Panc1 (cell line): ENCODE data around the gene KCNAB2. TPM values are rescaled to one million over a fixed set of nuclear protein-coding genes. Genes with fewer than 3 reads are reported as not detected.

Experiments used
- ATAC-seq: fragments of 200-7000 bp; cut with Tn5 transposase; 2 replicates; pipeline ENCODE4 v1.9.1; 2020; ENCODE audit warnings: mild to moderate bottlenecking, moderate library complexity
- BruUV-seq: library from RNA; stranded (reverse); fragments of 400-500 nt; replicated peaks from 2 replicates; lab custom pipeline; 2021; lab: Mats Ljungman, UMichigan
- CTCF ChIA-PET: fragments of 300-600 bp; sonication (Branson Sonifier 250); formaldehyde crosslinking; loops from one replicate; lab custom pipeline; 2022; ENCODE audit warnings: antibody characterized with exemption; lab: Charles Lee
- POLR2A ChIA-PET: fragments of 300-600 bp; sonication (Branson Sonifier 250); formaldehyde crosslinking; loops from one replicate; lab custom pipeline; 2022; ENCODE audit warnings: antibody characterized with exemption; lab: Charles Lee
- DNase-seq: peaks from one replicate; pipeline ENCODE4 v3.0.0-alpha.2; 2010; ENCODE audit warnings: low read depth, low spot score
- H3K27ac ChIP-seq: 2 replicates; pipeline ENCODE4 v1.5.1; 2011; ENCODE audit warnings: mild to moderate bottlenecking, low read length, inconsistent platforms
- H3K27me3 ChIP-seq: fragments of 200-500 bp; sonication (Bioruptor generic); 2 replicates; pipeline ENCODE4 v1.6.0; 2014; ENCODE audit warnings: low read length, inconsistent platforms; ENCODE audit not compliant: control insufficient read depth, insufficient read depth
- H3K36me3 ChIP-seq: fragments of 200-500 bp; sonication (Bioruptor generic); 2 replicates; pipeline ENCODE4 v1.5.1; 2014; ENCODE audit warnings: inconsistent platforms, mild to moderate bottlenecking, low read length, moderate library complexity; ENCODE audit not compliant: control insufficient read depth, insufficient read depth
- H3K4me1 ChIP-seq: 2 replicates; pipeline ENCODE4 v1.5.1; 2011; ENCODE audit warnings: inconsistent platforms, mild to moderate bottlenecking, low read length, moderate library complexity; ENCODE audit not compliant: control insufficient read depth, insufficient read depth
- H3K4me3 ChIP-seq, 2 experiments: 2 replicates each; pipeline ENCODE4 v1.5.1; 2011 to 2012; ENCODE audit warnings: low read depth in 2 of 2, low read length in 2 of 2, mild to moderate bottlenecking in 2 of 2, inconsistent platforms in 1 of 2, moderate library complexity in 1 of 2
- H3K9me3 ChIP-seq: fragments of 200-500 bp; sonication (Bioruptor generic); 2 replicates; pipeline ENCODE4 v1.5.1; 2014; ENCODE audit warnings: low read depth, mild to moderate bottlenecking, inconsistent platforms, low read length, moderate library complexity; ENCODE audit not compliant: control insufficient read depth, insufficient read depth
- POLR2AphosphoS5 ChIP-seq: IDR thresholded peaks from 2 replicates; pipeline ENCODE4 v1.6.1; 2012; ENCODE audit warnings: mild to moderate bottlenecking, low read depth, low read length, moderate library complexity
- REST ChIP-seq, 2 experiments: IDR thresholded peaks; 2 replicates each; pipeline ENCODE4 v1.6.1; 2011 to 2012; ENCODE audit warnings: low read depth in 2 of 2, control low read depth in 1 of 2, low read length in 1 of 2, mild to moderate bottlenecking in 1 of 2, moderate library complexity in 1 of 2; ENCODE audit not compliant: insufficient read depth in 1 of 2
- SIN3A ChIP-seq: IDR thresholded peaks from 2 replicates; pipeline ENCODE4 v1.6.1; 2012; ENCODE audit warnings: low read depth, mild to moderate bottlenecking, low read length, moderate library complexity, borderline replicate concordance; ENCODE audit not compliant: insufficient read depth
- TCF7L2 ChIP-seq: IDR thresholded peaks from 2 replicates; pipeline ENCODE4 v1.6.1; 2011; ENCODE audit warnings: mild to moderate bottlenecking, low read depth, low read length, inconsistent platforms
- in situ Hi-C: cut with HindIII; loops from 2 replicates; pipeline ENCODE4 v1.10.0; 2016; ENCODE audit warnings: low sequenced_read_pairs, low pct_unique_long_range_greater_than_20kb
- intact Hi-C: fragments of 100-400 bp; cut with micrococcal nuclease; formaldehyde crosslinking; loops from one replicate; pipeline ENCODE4 v1.10.0; 2022; ENCODE audit not compliant: unreplicated experiment
- total RNA-seq: library from RNA; stranded (reverse); gene quantifications from one replicate; pipeline ENCODE4 v1.2.1, GENCODE V29; 2021; ENCODE audit not compliant: unreplicated experiment
- TF ChIP-seq, protein P1 (sequence below): fragments of 450-650 bp; IDR thresholded peaks from 2 replicates; pipeline ENCODE4 v1.5.1; 2017; ENCODE audit warnings: mild to moderate bottlenecking

KCNAB2 gene
- total RNA-seq, 1 experiment from 2014 or later, result 27.6 TPM

DNA sequence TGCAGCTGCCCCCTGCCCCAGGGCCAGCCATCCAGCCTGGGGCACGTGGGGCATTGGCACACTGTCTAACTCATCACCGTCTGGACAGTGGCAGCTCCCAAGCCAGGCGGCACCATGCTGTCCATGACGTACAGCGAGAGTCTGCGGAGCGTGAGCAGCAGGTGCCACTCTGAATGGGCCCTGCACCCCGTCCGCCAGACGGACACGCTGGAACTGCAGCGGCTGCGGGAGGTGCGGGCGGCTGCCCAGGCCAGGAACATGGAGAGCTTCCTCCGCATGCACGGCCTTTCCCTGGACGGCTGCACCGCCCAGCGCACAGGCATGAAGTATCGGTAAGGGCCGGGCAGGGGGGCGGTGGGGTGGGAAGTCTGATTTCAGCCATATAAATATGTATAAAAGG is 5.7 kb downstream of the KCNAB2 start:
- DNase-seq (no peak), ATAC-seq (no peak)
- intact Hi-C loops, result loop anchor here (5.0 kb wide), 1 partner anchor 131 kb away; the partner anchor contains the start of gene CHD5
- H3K4me1 ChIP-seq, result no peaks in the 10 kb centered on the region
- no peaks in the 10 kb centered on the region for H3K36me3 ChIP-seq
- ChIA-PET CTCF (no interaction called here), POLR2A (no interaction called here)
- in situ Hi-C loops, result no loop called here
- no peaks in the 10 kb centered on the region for H3K9me3 ChIP-seq
- H3K27ac ChIP-seq, result no peak overlapping the region
- H3K27me3 ChIP-seq, result no peaks in the 10 kb centered on the region
- no peak overlapping the region for H3K4me3 ChIP-seq
- no TSS peak for BruUV-seq
- TF ChIP-seq REST (IDR thresholded peaks at IDR 0.05; ENCODE audit: insufficient read depth in 1 of 2, low read depth in 2 of 2, low read length in 1 of 2) (0 out of 4 replicates have a peak, but pooled peaks of 1 of the 2 experiments have one; percentile 61), POLR2AphosphoS5 (no peak), TCF7L2 (no peak)
- TF ChIP-seq, protein P1, sequence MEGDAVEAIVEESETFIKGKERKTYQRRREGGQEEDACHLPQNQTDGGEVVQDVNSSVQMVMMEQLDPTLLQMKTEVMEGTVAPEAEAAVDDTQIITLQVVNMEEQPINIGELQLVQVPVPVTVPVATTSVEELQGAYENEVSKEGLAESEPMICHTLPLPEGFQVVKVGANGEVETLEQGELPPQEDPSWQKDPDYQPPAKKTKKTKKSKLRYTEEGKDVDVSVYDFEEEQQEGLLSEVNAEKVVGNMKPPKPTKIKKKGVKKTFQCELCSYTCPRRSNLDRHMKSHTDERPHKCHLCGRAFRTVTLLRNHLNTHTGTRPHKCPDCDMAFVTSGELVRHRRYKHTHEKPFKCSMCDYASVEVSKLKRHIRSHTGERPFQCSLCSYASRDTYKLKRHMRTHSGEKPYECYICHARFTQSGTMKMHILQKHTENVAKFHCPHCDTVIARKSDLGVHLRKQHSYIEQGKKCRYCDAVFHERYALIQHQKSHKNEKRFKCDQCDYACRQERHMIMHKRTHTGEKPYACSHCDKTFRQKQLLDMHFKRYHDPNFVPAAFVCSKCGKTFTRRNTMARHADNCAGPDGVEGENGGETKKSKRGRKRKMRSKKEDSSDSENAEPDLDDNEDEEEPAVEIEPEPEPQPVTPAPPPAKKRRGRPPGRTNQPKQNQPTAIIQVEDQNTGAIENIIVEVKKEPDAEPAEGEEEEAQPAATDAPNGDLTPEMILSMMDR, result no peak

DNA sequence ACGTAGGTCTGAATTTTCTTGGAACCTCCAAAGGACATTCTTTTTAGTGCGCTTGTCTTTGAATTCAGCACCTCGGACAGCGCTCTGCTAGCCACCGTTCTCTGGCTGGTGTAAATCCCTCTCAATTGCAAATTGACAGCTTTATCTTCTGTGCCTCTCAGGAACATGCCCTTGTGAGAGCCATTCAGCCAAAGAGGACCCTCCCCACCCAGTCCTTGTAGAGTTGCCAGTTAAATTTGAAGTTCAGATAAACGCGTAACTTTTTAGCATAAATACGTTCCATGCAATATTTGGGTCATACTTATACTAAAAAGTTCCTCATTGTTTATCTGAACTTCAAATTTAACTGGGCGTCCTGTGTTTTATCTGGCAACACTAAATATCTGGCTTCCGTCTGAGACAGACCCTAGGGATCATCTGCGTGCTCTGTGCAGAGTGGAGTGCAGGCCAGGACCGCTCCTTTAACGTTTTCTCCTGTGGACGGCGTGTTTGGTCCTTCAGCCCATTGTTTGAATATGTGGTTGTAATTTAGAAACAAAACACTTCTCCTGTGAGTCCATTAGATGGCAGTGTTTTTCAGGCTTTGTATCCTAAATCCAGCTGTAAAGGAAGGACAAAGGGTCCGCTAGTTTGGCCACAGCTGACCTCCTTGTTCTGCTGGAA is 7.0 kb downstream of the KCNAB2 start:
- ATAC-seq (peak; percentile 68), DNase-seq (peak; percentile 18)
- Histone ChIP-seq H3K4me3 (no peak overlapping the region), H3K4me1 (no peaks in the 10 kb centered on the region), H3K27me3 (no peaks in the 10 kb centered on the region), H3K27ac (no peak overlapping the region), H3K9me3 (no peaks in the 10 kb centered on the region), H3K36me3 (no peaks in the 10 kb centered on the region)
- TF ChIP-seq POLR2AphosphoS5 (no peak), REST (IDR thresholded peaks at IDR 0.05; ENCODE audit: insufficient read depth in 1 of 2, low read depth in 2 of 2, low read length in 1 of 2) (peak; percentile 98 to 99), TCF7L2 (no peak), SIN3A (no peak)
- TF ChIP-seq, protein P1, result peak; percentile 82
- no TSS peak for BruUV-seq
- in situ Hi-C loops, result no loop called here
- ChIA-PET POLR2A (interaction anchor here (0.6 kb wide), 1 partner anchor 152 kb away, joined by 14 read pairs; no protein-coding TSS in a partner anchor), CTCF (interaction anchor here (0.7 to 1.4 kb wide), 4 partner anchors 30 to 192 kb away, joined by 3 to 5 read pairs (median 4); no protein-coding TSS in a partner anchor)
- intact Hi-C loops, result loop anchor here (2.0 to 5.0 kb wide), 2 partner anchors 130 to 192 kb away; partner anchors contain the start of genes CHD5 and HES3
